GM06990 (cell line): ENCODE results near the gene VAV3.
"Not testable (repeated sequence)": the region's sequence is repeated elsewhere in the genome, so short reads cannot be mapped to it uniquely, and the experiment has no call there.

Experiments used
- DNase-seq: peaks from one replicate; pipeline ENCODE4 v3.0.0-alpha.2; 2011; ENCODE audit not compliant: insufficient read length; ENCODE audit errors: extremely low read depth
- H3K27me3 ChIP-seq: replicated peaks from 2 replicates; pipeline ENCODE4 v1.6.0; 2011; ENCODE audit warnings: low read length; ENCODE audit not compliant: control insufficient read depth, insufficient read depth
- H3K36me3 ChIP-seq: 2 replicates; pipeline ENCODE4 v1.5.1; 2011; ENCODE audit warnings: low read length; ENCODE audit not compliant: control insufficient read depth, insufficient read depth
- H3K4me3 ChIP-seq: replicated peaks from 2 replicates; pipeline ENCODE4 v1.5.1; 2011; ENCODE audit warnings: low read depth, mild to moderate bottlenecking, control low read depth, low read length
- CTCF ChIP-seq: IDR thresholded peaks from 2 replicates; pipeline ENCODE4 v1.5.1; 2011; ENCODE audit warnings: low read length, control low read depth, mild to moderate bottlenecking, inconsistent platforms; ENCODE audit not compliant: insufficient read depth, poor library complexity, severe bottlenecking

Gene VAV3

GRCh38 chr1:108007531-108007930, 42.6 kb upstream of the VAV3 start:
- no peaks in the 10 kb centered on the region for H3K36me3 ChIP-seq
- no peaks in the 10 kb centered on the region for H3K27me3 ChIP-seq
- no peak overlapping the region for H3K4me3 ChIP-seq
- no peak for TF ChIP-seq CTCF
- DNase-seq: no peak

GRCh38 chr1:108007070-108007469, 42.1 kb upstream of the VAV3 start:
- no peak for TF ChIP-seq CTCF
- H3K4me3 ChIP-seq: no peak overlapping the region
- H3K27me3 ChIP-seq: no peaks in the 10 kb centered on the region
- DNase-seq: peak; percentile 5
- H3K36me3 ChIP-seq: no peaks in the 10 kb centered on the region

- H3K27me3 ChIP-seq, H3K4me3 ChIP-seq, H3K36me3 ChIP-seq, DNase-seq: not testable (repeated sequence)
Observed at GRCh38 chr1:108004919-108005318, 39.9 kb upstream of the VAV3 start.

GRCh38 chr1:108000620-108001111, 35.7 kb upstream of the VAV3 start:
- Histone ChIP-seq H3K36me3 (no peaks in the 10 kb centered on the region), H3K27me3 (no peaks in the 10 kb centered on the region), H3K4me3 (no peak overlapping the region)
- no peak for DNase-seq
- no peak for TF ChIP-seq CTCF

- H3K36me3 ChIP-seq: no peaks in the 10 kb centered on the region
- no peak for TF ChIP-seq CTCF
- no peaks in the 10 kb centered on the region for H3K27me3 ChIP-seq
- H3K4me3 ChIP-seq: no peak overlapping the region
- no peak for DNase-seq
Observed at GRCh38 chr1:108000184-108000583, 35.2 kb upstream of the VAV3 start.

- Histone ChIP-seq H3K4me3 (no peak overlapping the region), H3K36me3 (no peaks in the 10 kb centered on the region), H3K27me3 (no peaks in the 10 kb centered on the region)
- TF ChIP-seq CTCF: no peak
- DNase-seq: no peak
Observed at GRCh38 chr1:107997866-107998265, 32.9 kb upstream of the VAV3 start.
